ES-I3 (cell line): ENCODE measurements around the gene MDGA2.

Experiments used
- H3K36me3 ChIP-seq: 2 replicates; pipeline ENCODE4 v1.6.1; 2013; ENCODE audit warnings: mild to moderate bottlenecking, low read length, control low read depth, moderate library complexity; ENCODE audit not compliant: insufficient read depth
- H3K4me1 ChIP-seq: 2 replicates; pipeline ENCODE4 v1.6.1; 2013; ENCODE audit warnings: mild to moderate bottlenecking, control low read depth, low read length; ENCODE audit not compliant: insufficient read depth
- H3K9ac ChIP-seq: 2 replicates; pipeline ENCODE4 v1.6.1; 2013; ENCODE audit warnings: low read depth, mild to moderate bottlenecking, low read length, moderate library complexity
- H3K9me3 ChIP-seq: 2 replicates; pipeline ENCODE4 v1.6.1; 2013; ENCODE audit warnings: mild to moderate bottlenecking, low read length, moderate library complexity; ENCODE audit not compliant: control insufficient read depth, insufficient read depth

MDGA2 gene

DNA sequence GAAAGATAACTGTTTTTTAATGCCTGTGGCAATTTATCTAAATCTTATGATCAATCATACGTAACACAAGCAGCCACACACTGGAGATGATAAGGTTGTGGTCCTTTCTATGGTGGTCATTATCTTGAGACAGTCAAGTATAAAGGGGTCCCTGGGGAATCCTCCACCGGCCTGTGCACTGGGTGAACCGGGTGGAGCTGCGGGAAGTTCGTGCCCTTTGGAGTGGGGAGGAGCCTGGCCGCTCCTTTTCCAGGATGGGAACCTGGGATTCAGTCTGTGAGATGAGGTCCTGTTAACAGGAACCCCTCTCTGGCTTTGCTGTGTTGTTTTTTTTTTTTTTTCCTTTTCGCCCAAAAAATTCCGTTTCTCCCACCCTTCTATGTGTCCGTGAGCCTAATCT lies 856.3 kb downstream of the MDGA2 start:
- Histone ChIP-seq H3K9me3 (no peaks in the 10 kb centered on the region), H3K36me3 (no peaks in the 10 kb centered on the region), H3K9ac (no peak overlapping the region), H3K4me1 (peaks cover 8% of the 10 kb centered on the region; the same call in 1 of the 2 replicates)

DNA sequence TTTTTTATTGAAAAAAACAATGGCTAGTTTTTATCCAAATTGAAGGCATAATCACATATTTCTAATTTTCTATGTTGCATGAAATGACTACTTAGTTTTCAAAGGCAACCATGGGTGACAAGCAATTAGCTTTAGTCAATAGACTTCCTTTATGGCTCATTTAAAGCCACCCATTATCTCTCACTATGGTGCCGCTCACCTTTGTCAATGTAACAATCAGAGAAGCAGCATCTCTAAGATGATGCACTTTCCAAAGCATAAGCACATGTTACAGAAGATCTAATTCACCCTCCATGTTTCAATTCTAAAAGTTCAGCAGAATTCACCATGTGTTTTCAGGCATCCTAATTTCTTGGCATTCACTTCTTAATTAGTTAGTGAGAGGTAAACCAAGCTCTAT lies 857.3 kb downstream of the MDGA2 start:
- H3K9me3 ChIP-seq = no peaks in the 10 kb centered on the region

DNA sequence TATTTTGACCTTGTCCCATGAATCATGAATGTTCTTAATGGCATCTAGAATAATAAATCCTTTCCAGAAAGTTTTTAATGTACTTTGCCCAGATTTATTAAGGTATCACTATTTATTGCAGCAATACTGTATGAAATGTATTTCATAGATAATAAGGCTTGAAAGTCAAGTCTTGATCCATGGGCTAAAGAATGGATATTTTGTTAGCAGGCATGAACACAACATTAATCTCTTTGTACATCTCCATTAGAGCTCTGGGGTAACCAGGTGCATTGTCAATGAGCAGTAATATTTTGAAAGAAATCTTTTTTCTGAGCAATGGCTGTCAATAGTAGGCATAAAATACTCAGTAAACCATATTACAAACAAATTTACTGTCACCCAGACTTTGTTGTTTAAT lies 882.3 kb downstream of the MDGA2 start:
- H3K9ac ChIP-seq = no peak overlapping the region
- H3K36me3 ChIP-seq = no peaks in the 10 kb centered on the region
- no peaks in the 10 kb centered on the region for H3K9me3 ChIP-seq
- no peaks in the 10 kb centered on the region for H3K4me1 ChIP-seq

More for the DNA sequence above, 857.3 kb downstream of the MDGA2 start:
- Histone ChIP-seq H3K36me3 (no peaks in the 10 kb centered on the region), H3K4me1 (peaks cover 8% of the 10 kb centered on the region; the same call in 1 of the 2 replicates), H3K9ac (no peak overlapping the region)
